ENCODE results near the gene NEDD1.

The NEDD1 gene

DNA sequence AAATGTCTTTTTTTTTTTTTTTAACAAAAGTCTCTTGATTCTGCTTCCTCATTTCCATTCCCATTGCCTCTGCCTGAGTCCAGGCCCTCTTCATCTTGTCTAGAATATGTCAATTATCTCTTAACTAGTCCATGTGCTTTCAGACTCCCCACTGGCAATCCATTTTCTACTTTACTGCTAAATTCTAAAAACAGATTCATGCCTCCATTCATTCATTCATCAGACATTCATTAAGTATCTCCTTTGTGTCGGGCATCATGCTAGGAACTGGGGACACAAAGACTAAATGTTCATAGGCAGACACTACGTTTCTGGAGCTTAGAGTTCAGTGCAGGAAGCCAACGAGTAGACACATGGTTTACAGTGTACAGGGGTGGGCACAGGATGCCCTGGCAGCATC is 9.6 kb upstream of the NEDD1 start:
- in situ Hi-C loops (cut with HindIII; ENCODE audit: low sequenced_read_pairs), result no loop called here

DNA sequence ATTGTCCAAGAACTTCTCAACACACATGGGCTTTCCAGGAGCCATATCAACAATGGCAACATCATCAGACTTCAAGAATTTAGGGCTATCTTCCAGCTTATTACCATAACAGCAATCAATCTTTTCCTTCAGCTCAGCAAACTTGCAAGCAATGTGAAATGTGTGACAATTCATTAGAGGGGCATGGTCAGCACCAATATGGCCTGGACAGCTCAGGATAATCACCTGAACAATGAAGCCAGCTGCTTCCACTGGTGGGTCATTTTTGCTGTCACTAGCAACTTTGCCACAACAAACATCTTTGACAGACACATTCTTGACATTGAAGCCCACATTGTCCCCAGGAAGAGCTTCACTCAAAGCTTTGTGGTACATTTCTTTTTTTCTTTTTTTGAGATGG is 5.9 kb upstream of the NEDD1 start:
- in situ Hi-C loops (cut with HindIII; ENCODE audit: low sequenced_read_pairs), result no loop called here

DNA sequence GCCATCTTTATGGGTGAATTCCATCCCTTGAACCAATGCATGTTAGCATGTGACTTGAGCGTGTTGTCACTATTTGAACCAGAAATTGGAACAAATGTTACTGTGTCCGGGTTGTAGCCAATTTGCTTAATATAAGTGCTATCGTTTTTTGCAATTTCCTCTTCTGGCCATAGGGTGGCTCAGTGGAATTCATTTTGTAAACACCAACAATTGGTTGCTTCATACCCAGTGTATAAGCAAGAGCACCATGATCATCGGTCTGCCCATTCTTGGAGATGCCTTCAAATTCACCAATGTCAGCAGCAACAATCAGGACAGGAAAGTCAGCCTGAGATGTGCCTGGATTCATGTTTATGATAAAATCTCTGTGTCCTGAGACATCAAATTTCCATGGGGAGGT is 5.0 kb upstream of the NEDD1 start:
- in situ Hi-C loops (cut with HindIII; ENCODE audit: low sequenced_read_pairs), result no loop called here

DNA sequence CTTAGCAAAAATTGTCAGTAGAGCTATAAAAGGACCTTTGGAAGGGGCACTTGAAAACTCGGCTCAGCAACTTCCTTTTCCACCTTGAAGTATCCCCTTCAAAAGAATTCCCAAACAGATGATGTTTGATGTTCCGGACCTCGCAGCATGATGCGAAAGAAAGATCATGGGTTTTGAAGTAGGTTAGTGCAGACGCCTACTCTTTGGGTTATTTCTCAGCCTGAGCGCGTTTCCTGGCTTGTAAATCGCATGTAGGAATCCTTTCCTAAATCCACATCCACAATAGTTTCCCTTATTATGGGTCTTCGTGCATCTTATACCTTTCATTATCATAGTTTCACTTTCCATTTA is 584 bp upstream of the NEDD1 start:
- in situ Hi-C loops (cut with HindIII; ENCODE audit: low sequenced_read_pairs), result no loop called here

DNA sequence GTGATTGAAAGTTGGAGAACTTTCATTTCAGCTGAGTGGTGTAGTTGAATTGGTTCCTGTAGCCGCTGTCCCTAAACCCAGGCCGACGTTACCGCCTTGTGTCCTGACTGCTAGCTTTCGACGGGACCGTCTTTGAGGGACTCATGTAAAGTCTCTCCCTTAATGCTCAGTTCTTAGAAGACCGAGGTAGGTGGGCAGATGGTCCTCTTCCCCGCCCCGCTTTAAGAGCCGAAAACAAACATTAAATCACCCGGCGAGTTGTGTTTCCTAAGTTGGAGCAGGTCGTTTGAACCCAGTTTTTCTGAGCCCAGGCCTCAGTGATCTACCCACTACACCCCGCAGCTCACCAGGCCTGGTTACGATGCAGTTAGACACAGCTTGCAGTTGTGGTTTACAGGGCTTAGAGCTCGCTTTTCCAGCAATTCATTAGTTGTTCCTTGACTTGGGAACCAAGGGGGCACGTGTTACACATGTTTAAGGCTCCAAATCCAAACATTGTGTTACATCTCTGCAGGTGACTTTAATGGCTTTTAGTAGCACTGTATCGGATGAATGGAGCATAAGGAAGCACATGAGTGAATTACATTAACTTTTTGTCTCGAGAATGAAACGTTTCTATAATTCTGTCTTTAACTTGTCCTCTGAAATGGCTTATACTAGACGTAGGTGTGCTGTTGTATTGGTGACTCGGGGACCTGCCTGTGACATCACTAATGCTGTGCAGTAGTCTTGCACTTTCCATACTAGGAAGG is 790 bp downstream of the NEDD1 start:
- in situ Hi-C loops (cut with HindIII; ENCODE audit: low sequenced_read_pairs), result no loop called here

DNA sequence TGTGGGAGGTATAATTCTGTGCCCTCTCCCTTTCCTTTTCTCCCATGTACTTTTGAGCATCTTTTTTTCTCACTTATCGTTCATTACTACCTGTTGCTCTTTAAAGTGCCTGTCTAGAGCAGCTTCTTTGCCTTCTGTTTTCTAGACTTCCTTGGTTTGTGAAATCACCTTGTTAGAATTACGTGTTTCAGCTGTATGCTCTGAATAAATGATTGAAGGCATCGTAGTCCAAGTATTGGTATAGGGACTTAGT is 1.3 kb downstream of the NEDD1 start:
- in situ Hi-C loops (cut with HindIII; ENCODE audit: low sequenced_read_pairs), result no loop called here

DNA sequence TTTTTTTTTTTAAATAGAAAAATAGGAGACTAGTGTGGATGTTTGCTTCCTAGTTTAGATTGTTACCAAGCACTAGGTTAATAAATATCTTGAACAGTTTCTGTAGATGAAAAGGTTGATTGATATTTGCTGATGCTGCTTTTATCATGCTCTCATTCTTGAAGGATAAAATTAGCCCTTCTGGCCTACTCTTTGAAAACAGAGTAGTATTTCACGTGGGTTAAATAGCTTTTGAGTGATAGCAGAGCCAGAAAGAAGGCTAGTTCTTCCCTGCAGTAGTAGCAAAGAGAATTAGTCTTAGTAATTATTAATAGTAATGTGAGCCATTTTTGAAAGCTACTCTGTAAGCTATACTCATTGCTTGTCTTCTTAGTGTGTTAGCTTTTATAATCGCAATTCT is 5.2 kb downstream of the NEDD1 start:
- in situ Hi-C loops (cut with HindIII; ENCODE audit: low sequenced_read_pairs), result no loop called here

DNA sequence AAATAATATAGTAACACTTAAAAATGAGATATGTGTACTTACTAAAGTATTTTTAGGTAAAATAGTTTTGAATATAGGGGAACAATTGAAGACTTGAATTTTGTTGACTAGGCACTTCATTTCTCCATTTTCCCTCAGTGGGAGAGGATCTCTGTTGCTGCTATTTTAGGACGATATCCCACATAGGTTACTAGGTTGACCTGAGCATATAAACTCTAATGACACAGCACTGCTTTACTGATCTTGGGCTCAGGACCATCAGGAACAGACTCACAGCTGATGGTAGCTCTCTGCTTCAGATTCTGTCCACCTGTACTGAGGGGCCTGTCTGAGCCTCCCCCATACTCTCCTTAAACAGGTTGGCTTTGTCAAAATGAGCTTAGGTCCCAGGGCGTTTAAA is 5.9 kb downstream of the NEDD1 start:
- in situ Hi-C loops (cut with HindIII; ENCODE audit: low sequenced_read_pairs), result no loop called here

DNA sequence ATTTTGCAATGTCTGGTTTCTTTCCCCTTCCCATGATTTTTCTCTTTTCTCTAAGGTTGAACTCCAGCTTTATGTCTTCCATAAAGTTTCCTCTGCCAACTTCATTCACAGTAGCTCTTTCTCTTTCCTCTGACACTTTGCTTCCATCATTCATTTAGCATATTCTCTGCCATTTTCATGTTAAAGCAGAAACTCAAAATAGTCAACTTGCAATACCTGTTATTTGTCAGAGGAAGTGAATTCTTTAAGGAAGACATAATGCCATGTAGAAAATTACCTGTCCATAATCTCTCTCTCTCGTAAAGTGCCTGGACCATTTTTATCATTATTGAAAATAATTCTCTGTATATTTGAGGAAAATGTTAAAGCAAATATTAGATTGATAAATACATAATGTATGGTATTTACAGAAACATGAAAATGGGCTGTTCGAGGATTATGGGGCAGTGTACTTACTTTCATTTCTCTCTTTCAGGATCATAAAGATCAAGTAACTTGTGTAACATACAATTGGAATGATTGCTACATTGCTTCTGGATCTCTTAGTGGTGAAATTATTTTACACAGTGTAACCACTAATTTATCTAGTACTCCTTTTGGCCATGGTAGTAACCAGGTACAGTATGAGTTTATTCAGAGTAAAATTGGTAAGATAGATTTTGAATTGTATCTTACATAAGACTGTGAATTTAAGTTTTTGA is 12.6 kb downstream of the NEDD1 start:
- in situ Hi-C loops (cut with HindIII; ENCODE audit: low sequenced_read_pairs), result no loop called here

DNA sequence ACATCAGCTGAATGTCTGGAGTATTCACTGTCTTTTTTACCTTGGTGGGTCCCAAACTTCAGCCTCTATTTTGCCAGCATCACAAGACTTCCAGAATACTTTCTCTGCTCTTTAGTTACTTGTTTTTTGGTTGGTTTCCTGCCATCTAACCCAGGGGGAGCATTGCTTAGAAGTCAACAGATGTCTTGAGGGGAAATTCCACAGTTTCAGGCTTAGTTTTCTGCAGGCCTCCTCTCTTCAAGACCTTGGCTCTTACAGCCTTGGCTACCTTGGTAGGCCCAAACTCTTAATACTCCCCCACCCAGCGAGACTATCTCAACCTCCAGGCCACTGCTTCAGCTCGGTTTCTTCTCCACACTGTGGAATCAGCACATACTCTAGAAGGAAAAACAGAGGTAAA is 41.7 kb downstream of the NEDD1 start:
- in situ Hi-C loops (cut with HindIII; ENCODE audit: low sequenced_read_pairs), result no loop called here

DNA sequence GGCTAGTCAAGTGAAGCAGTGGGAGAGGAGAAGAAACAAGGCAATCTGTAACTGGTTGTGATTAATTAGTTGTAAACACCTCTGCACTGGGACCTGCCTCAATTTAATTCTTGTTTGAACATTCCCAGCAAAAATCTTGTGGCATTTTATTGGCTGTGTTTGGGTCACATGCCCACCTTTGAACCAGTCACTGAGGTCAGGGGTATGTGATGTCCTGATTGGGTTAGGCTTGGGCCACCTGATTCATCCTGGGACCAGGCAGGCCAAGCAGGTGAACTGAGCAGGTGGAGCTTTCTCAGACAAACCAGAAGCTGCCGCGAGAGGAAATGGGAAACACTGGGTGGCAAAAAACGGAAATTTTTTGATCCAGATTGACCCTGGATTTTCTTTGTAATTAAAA is 72.5 kb downstream of the NEDD1 start:
- in situ Hi-C loops (cut with HindIII; ENCODE audit: low sequenced_read_pairs), result no loop called here

DNA sequence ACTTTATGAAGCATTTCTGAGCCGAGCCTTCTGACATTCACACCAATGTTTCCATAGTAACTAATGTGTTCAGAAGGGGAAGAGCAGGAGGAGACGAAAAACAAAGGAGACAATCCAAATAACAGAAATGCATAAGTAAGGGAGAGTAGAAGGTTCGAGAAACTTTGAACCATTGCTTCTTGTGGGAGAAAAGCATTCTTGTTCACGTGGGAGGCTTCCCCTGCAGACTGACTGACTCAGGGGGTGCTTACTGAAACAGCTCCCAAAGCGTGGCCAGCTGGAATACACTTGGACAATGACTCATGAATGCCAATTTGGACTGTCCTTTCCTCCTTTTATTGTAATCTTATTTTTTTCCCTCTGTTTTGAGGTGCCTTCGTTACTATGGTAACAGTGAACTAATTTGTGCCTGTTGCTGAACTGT is 73.9 kb downstream of the NEDD1 start:
- in situ Hi-C loops (cut with HindIII; ENCODE audit: low sequenced_read_pairs), result no loop called here

DNA sequence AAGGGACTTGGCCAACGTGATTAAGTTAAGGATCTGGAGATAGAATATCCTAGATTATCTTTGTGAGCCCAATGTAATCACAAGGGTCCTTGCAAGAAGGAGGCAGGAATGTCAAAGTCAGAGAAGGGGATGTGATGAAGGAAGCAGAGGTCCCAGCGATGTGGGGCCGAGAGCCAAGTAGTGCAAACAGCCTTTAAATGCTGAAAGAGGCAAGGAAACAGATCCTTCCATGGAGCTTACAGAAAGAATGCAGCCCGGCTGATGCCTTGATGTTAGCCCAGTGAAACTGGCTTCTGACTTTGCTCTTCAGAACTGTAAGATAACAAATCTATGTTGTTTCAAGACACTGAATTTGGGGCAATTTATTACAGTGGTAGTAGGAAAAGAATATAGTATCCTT is 74.9 kb downstream of the NEDD1 start:
- in situ Hi-C loops (cut with HindIII; ENCODE audit: low sequenced_read_pairs), result no loop called here

DNA sequence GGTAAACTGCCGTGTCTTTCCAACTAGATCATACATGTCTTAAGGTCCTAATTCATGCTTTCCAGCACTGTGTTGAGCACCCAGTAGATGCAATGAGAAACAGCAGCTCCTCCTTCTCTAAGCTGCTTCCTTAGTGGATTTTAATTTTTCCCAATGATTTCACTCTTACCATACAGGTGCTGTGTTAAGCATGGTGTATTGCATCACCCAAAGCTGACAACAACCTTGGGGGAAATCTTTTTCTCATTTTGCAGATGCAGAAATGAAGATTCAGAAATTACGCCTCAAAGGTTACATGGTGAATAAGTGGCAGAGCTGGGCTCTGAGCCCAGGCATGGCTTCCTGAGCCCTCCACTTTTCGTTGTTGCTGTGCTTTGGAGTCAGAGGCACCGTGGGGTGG is 75.6 kb downstream of the NEDD1 start:
- in situ Hi-C loops (cut with HindIII; ENCODE audit: low sequenced_read_pairs), result no loop called here

DNA sequence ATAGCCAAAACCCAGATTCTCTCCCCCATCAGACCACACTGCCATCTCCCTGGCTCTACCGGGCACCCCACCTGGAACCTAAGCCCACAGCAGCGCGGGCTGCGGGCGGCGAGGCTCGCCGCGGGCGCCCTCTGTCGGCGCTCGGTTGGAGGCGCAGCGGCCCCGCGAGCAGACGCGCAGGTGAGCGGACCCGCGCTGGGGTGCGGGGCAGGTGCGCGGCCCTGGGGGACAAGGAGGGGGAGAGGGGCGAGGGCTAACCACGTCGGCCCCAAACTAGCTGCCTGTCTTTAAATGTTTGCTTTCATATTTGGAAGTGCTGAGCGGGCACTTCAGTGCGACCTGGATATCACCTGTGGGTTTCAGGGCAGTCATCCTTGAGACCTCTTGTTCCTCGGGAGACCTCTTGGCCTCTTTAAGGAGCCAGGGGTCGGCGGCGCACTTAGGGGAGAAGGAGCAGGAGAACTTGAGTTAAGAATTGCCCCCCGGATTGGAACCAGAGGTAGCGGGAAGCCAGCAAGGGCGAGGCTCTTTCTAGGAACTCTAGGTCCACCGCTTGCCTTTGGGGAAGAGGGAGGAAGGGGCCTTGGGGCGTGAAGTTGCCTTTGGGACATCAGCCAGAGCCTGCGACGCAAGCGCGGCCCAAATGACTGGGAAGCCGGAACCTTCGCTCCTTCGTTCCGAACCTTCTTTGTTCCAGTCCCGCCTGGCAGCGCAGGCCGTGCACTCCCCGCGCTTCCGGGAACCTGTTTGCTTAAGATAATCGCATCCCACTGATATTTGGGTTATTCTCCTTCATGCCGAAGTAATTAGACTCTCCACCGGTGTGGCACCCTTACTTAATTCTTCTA is 78.7 kb downstream of the NEDD1 start:
- in situ Hi-C loops (cut with HindIII; ENCODE audit: low sequenced_read_pairs), result no loop called here

DNA sequence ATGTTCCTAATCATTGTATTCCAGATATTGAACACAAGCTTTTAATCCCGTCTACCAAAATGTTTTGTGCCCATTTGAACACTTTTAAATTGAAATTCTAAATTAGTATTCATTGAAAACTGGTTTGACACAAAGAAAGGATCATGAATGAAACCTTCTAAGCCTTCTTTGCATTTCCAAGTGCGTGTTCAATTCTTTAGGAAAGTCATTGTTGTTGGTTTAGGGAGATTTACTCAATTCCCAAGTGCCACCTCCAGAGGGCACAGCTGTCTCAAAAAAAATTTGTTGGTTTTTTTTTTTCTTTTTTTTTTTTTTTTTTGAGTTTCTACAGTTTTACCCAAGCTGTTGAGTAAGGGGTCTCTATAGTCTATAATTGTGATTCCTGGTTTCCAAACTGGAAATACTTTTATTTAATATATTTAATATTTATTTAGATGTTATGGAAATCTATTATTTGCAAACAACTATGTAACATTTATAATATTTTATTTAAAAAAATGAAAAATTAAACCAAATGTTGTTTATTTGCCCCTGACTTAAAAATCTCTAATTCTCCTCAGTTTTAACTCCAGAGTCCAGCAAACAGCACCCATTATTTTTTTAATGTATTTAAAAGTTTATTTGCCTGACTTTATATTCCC is 79.9 kb downstream of the NEDD1 start:
- in situ Hi-C loops (cut with HindIII; ENCODE audit: low sequenced_read_pairs), result no loop called here

DNA sequence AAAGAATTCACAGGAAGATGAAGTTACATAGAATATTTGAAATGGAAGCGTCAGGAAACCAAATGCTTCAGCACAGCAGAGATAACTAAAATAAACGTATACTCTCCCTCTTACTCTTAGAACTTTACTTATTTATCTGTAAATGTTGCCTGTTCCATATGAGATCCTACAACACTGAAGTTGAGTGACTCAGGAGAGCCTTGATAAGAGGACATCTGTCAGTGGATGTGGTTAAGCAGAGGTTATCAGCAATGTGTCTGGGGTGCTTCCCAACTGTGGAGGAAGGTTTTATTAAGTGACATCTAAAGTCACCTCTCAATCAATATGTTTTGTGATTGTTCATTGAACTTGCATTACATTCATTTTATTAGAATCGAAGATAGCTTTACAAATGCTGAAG is 81.9 kb downstream of the NEDD1 start:
- in situ Hi-C loops (cut with HindIII; ENCODE audit: low sequenced_read_pairs), result no loop called here

DNA sequence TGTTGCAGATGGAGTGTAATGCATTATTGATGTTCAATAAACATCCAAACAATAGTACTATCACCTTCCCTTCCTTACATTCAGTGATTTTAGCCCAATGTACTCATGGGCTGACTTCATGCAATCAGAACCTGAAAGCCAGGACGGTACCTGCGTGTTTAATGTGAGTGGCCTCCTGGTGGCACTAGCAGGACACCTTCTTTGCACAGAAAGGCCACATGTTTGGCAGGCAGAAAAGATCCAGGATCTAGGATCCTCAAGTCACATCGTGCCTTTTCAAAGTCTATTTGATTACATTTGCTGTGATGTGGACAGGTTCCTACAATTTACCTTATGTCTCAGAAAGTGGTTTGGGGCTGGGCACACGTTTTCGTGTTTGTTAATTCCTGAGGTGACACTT is 82.9 kb downstream of the NEDD1 start:
- in situ Hi-C loops (cut with HindIII; ENCODE audit: low sequenced_read_pairs), result loop anchor here (5.0 kb wide), 1 partner anchor 37 kb away; no protein-coding TSS in a partner anchor

DNA sequence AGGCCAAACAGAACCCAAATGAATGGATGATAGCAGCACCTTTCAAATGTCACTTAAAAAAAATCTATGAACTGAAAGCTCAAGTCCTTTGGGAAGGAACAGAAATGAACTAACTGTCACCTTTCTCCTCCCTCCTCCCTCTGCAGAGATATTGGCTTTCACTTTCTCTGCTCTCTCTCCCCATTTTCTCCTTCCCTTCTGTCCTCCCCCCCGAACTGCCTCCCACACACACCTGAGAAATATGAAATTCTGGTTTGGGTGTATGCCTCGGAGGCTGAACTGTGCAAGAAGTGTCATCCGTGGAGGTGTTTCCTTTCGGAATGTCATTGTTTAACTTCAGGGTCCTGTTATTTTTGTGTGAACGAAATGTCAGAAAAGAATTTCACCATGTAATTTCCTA is 87.8 kb downstream of the NEDD1 start:
- in situ Hi-C loops (cut with HindIII; ENCODE audit: low sequenced_read_pairs), result loop anchor here (5.0 kb wide), 1 partner anchor 32 kb away; no protein-coding TSS in a partner anchor

DNA sequence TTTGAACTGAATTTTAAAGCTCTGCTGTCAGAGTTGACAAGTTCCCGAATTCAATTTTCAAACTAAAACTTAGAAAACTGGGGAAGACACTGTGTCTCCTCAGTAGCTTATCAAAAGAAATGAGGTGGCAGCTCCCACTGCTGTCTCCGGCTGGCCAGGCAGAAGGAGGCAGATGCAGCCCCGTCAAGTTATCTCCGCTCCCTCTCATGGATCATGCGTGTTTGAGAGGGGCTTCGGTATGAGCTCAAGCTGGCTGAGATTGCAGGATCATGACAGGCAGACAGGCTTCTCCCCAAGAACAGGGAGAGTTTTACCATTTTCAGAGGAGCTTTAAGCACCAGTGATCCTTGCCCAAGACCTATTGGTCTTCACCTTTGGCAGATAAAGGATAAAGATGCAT is 88.8 kb downstream of the NEDD1 start:
- in situ Hi-C loops (cut with HindIII; ENCODE audit: low sequenced_read_pairs), result no loop called here

DNA sequence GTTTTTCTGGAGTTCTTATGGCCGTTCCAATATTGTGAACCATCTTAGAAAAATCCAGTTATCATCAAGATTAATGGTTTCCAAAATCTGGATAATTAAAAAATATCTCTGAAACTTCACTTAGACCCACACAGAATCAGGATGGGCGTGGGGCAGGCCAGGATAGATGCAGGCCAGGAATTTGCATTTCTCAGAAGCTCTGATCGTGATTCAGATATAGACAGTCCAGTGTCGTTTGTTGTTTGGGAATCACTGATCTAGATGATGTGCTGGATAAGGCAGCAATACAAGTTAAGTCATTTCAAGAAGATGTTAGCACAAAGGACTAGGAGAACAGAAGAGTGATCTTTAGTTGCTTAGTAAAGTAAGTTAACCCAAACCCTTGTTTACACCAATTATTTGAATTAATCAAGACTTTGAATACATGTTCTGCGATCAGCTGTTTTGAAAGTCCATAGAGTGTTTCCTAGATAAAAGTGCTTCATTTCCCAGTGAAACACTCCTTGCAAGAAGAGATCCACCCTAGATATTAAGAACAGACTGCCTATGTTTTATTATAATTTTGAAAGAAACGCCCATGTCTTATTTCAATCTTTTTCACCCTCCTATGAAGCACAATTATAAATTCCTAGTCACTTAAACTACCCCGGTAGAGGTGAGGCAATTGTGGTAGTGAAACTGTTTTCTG is 90.9 kb downstream of the NEDD1 start:
- in situ Hi-C loops (cut with HindIII; ENCODE audit: low sequenced_read_pairs), result no loop called here
